NCI-H128 (cell line): ENCODE measurements around the gene CTAGE1.

Experiments used
- DNase-seq: peaks from one replicate; lab custom pipeline; 2025; ENCODE audit not compliant: unreplicated experiment; lab: John Stamatoyannopoulos, UW

CTAGE1 gene

DNA sequence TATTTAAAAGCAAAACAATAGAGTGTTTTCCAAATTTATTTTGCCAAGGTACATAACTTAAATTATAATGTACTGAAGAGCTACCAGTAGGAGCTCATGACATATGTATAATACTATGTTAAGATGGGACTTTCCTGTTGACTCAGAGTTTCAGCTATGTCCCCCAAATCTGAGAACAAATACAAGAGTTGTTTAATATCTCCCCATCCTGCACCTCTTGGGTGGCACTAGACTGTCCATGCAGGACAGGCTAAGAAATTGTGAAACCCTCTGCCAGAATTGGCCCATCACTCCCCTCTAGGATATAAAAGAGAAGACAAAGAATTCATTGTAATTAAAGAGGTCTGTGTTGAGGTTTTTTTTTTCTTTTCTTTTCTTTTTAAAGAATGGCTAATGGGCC, 21.7 kb upstream of the CTAGE1 start:
- no peak for DNase-seq

DNA sequence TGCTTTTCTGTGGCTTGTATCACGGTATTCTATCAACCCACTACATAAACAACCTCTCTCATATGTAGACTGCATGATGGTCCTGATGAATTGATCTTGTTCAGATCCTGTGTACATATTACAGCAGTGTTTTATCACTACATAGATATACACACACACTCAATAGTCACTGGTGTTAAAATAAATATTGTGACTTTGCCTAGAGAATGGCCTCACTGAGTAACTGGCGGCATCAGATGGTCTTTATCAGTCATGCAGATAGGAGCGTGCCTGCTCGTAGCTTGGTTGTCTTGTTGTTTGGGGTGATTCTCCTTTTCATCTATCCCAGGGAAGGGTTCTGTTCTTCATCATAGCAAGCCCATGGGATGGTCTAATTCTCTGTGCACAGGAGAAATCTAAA, 18.4 kb upstream of the CTAGE1 start:
- no peak for DNase-seq

DNA sequence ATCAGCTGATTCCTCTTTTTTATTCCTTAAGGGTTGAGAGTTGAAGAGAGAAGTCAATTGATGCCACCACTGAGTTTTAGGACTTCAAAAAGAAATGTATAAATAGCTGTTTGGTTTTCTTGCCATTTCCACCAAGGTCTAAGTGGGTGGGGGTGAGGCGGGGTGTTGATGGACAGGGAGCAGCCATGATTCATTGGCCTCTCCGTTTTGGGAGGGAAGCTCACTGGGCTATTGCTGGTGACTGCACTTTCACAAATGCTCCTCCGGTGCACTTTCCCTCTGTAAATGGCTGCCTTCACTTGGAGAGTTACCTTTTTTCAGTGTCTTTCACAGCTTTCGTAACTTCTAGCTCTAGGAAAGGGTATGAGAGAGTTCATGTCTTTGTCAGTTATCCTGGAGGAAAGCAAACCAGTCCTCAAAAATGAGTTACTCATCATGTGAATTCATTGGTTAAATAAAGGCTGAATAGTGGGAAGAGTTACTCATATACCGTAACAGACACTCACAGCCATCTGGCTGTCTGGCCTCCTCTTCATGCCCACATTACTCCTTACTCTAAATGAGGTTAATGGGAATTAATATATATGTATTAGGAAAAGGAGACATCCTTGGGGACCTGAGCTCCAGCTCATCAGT, 17.4 kb upstream of the CTAGE1 start:
- no peak for DNase-seq

DNA sequence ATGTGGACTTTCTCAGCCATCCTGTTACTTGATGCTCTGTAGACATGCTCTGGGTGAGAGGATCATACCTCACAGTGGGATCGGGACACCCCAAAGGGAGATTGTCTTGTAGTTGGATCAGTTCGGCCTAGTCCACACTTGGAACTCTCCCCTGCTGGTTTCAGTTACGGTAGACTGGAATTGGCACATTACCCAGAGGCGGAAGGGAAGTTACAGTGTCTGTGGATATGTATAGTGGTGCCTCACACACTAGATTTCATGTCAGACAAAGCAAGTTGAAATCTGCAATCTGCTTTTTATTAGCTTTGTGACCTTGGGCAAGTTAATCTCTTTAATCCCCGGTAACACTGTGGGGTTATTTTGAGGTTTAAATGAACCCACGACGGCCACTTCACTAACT, 16.2 kb upstream of the CTAGE1 start:
- DNase-seq, result no peak

DNA sequence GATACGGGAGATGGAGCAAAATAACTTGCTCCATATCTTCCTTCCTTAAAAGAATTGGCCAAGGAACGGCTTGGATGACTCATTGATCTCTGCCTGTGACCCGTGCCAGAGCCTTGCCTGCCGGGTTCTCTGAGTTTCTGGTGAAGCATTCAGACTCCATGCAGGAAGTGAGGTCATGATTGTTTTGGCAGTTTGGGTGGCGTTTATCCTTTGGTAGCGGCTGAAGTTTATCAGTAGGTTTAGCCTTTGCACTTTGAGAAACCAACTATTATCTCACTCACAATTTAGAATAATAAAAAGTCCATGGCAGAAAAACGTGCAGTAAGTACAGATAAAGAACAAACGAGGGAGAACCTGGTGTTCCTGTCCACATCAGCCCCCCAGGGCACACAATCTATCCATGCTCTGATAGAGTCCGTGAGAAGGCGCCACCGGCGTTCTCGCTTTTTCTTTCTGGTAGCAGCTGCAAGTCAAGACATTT, 15.0 kb upstream of the CTAGE1 start:
- DNase-seq, result no peak

DNA sequence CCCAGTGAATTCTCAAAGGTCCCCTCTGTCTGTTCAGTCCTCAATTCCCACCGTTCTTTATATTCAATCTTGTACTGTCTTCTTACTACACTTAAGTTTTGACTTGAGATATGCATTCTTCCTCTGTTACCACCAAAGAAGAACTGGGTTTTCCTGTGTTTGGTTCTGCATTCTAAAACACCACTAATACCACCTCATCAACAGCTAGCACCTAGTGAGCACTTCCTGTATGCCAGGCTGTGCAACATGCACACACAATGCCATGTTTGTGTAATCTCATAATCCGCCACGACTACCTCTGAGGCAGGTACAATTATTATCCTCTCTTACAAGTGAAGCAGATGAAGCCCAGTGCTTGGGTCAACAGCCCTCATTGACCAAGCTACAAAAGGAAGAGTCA, 11.8 kb upstream of the CTAGE1 start:
- no peak for DNase-seq

DNA sequence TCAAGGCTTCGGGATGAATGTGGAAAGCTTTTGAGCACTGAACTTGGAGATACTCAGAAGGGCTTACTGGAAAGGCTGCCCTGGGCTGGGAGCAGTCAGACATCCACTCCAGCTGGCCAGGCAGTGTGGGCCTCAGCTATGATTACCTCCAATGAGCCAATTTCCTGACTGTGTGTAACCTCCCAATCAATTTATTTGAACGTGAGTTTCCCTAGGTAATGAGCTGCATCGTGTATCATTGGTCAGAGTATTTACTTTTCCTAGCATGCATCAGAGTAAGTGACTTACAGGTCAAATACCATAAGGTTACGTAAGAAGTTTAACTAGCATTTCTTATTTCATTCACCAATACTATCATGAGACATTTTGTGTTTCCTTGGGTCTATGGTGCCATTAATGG, 11.0 kb upstream of the CTAGE1 start:
- no peak for DNase-seq

DNA sequence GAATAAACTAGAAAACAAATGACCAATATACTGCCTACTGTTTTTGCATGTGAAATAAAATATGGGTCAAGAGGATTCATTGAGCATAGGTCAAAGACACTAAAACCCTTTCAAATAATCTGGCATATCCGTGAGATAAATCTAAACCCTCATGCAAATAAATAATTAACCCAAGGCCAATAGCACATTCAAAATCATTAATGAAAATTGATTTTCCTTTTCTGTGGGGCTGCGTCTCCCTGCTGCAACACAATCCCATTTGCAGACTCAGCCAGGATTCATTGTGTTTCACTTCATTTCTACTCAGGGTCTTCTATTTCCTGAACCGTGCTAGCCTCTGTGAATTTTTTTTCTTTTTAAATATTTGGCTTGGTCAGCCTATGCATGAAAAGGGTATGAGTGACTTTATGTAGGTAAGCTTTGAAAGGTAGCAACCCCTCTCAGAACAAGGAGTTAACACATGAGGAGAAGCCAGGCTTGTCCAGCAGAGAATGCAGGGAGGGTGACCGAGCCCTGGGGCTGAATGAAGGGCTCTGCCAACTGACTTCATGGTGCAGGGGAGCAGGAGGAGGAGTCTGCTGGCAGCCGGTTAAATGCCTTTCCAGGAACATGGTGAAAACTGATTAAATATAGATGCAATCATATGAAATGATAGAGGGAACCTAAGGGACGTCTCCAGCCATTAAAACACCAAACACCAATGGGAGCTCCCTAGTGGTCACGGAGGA, 10.3 kb upstream of the CTAGE1 start:
- no peak for DNase-seq

DNA sequence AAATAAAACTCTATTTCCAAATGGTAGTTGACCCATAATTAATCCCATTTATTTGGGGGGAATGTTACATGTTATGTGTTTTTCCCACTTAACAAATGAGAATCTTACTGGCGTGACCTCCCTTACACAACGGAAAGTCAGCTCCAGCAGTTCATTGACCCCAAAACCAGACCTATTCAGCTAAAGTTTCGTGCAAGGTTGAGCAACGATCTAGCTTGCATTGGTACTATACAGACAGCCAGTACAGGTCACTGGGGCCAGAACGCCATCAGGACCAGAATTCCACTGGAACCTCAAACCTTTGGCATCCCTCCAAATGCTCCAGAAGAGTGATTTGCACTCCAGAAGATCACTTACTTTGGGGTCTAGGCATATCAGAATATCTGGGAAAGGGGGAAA, 6.8 kb upstream of the CTAGE1 start:
- no peak for DNase-seq

DNA sequence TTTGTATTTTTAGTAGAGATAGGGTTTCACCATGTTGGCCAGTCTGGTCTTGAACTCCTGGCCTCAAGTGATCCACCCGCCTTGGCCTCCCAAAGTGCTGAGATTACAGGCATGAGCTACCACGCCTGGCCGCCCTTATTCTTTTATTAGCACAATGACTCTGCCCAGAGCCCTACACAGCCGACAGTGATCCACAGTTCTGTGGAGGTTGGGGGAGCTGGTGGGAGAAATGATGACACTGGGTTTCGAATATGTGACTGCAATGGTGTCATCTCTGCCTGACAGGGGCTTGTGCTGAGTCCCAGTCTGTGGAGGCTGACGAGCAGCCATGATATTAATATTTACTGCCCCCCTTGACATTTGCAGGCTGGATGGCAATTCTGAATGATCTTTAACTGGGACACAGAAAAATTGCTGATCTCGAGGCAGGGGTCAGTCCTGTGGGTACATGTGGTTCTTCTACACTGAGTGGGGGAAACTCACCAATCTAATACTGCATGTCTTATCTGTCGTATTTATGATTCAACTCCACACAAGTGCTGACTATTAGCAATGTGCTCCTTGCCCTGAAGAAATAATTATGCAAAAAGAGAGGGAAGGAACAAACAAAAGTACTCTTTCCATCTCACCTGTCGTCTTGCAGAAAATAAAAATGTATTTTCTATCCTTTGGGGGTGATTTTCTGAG, 6.3 kb upstream of the CTAGE1 start:
- no peak for DNase-seq

DNA sequence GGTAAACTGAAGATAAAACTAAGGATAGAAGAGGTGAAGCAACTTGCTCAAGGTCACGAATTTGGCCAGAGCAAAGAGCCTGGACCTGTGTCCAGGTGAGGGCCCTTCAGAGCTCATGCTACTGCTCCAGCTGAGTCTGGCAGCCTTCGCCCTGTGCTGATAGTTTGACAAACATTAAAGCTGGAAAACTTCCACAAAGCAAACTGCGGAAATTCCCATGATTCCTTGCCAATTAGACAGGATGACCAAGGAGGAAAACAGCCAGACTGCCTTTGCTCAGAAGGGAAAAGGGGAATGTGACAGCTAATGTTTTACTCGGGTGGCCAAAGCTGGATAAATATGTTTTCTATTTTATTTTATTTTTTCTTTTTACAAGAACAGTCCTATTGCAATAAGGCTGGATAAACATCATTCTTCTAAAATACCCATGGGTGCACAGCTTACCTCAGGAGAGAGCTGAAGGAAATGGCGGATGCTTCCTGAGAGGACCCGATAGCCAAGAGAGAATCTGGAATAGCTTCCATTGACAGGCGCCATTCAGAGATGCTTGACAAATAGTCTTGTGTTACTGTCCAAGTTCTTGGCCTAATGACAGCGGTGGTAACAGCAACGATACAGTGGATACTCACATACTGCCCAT, 5.3 kb upstream of the CTAGE1 start:
- no peak for DNase-seq

DNA sequence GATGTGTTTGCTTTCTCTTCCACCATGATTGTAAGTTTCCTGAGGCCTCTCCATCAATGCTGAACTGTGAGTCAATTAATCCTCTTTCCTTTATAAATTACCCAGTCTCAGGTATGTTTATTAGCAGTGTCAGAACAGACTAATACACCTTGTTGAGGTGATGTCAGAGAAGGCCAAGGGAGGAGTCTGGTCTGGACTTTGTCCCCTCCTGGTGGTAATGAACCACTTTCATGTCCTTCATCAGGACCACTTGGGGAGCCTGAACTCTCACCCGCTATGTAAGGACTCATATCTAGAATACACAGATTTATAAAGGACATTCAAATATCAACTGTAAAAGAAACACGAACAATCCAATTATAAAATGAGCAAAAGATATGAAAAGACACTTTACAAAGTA, 2.9 kb upstream of the CTAGE1 start:
- no peak for DNase-seq

DNA sequence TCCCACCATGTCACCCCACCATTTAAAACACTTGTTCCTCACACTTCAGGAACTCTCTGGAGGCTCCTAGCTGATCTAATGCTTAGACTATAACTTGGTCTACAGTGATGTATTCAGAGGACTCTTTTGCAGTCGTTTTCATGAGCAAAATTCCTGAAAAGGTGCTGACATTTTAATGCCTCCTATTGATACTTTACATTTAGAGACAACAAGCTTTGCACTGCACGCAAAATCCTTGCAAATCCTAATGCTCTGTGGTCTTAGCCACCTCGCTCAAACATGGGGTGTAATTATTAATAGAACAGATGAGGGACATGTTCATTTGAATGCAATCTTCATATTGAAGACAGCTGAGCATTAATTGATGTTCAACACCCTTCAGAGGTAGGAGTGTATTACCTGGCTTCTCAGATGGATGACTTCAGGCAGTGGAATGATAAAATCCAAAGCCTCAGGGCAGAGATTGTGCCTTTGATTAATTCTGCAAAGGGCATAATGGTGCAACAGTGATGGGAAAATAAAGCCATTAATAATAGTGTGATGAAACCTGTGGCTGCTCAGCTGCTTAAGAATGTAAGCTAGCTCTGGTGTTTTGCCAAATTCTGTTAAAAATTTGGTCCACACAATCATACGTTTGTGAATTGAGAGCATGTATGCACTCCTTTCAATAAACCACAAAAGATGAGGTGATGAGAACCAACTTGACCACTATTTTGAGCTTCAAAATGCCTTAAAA, 5.4 kb downstream of the CTAGE1 start:
- no peak for DNase-seq

DNA sequence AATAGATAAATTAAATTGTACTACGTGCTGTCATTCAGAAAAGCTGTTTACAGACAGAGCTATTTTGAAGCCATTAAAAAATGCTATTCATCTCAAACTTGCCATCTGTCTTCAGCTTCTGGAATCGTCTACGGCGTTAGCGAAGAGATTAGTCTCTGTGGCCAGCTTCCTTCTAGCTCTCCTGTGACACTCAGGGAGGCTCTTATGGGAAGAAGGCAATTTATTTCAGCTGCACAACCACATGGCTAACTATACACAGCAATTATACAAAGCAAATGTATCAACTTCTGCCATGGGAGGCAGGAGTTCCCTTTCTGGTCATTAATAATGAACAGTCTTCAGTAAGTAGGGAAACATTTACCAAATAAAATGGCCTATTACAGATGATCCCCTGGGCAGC, 6.3 kb downstream of the CTAGE1 start:
- DNase-seq, result no peak

DNA sequence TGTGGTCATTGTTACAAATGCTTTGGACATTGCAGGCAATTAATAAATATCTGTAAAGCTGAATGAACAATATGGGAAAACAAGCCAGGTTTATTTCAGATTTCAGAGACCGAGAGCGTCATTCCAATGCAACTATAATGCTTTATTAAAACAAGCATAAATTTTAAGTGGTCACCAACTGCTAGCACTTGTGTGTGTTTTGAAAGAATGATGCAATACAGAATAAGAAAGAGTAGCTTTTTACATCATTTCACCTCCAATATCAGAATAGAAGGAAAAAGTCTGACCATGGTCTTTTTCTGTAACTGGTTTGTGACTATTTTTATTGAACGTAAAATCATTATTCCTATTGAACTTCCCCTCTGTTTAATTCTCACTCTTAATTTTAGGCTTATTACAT, 7.6 kb downstream of the CTAGE1 start:
- no peak for DNase-seq

DNA sequence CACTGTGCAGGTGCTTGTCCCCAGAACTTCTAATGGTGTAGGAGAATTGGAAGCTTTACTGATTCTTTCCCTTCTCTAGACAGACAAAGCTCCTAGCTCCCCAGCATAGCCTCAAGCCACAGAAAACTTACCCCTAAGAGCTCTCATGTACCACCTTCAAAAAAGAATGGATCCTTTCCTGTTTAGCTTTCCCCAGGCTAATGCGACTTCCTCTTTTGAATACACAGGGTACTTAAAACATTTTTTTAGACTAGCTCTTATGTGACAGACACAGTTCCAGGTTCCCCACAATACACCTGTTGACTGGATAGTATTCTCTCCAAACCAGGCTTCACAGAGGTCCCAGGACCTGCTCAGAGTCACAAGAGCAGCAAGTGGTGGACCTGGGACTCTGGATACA, 8.3 kb downstream of the CTAGE1 start:
- no peak for DNase-seq

DNA sequence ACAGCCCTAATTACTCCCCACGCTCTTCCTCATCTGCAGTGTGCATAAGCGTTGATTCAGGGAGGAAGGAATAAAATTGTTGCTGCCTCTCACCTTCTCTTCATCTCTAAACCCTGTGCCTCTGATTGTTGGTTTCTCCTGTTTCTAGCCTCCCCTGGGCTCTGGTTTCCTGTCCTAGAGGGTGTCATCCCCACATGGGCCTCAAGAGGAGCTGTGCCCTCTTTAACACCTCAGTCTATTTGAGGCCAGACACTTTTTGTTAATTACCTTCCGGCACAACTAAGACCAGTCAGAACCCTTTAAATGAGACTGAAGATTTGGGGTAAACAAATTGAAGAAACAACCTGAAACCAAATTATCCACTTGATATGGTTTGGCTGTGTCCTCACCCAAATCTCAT, 9.7 kb downstream of the CTAGE1 start:
- DNase-seq, result no peak

DNA sequence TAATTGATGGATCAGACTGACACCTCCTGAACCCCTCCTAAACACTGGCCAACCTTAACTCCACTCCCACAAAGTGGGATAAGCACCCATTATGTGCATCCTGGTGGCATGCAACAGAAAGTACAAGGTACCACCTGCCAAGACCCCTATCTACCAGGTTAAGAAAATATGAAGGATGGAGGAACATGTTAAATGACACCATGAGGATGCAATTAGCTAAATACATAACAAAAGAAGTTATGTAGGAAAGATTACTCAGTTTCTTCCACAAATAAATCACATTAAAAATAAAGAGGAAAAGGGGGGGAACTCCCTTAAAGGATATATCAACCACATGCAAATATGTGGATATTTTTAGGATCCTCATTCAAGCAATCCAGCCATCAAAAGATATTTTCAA, 12.6 kb downstream of the CTAGE1 start:
- no peak for DNase-seq

DNA sequence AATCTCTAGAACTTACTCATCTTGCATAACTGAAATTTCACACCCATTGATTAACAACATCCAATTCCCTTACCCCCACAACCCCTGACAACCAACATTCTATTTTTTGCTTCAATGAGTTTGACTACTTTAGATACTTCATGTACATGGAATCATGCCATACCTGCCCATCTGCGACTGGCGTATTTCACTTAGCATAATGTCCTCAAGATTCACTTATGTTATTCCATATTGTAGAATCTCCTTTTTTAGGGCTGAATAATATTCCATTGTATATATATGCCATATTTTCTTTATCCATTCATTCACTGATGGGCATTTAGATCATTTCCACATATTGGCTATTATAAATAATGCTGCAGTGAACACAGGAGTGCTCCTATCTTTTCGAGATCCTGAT, 13.8 kb downstream of the CTAGE1 start:
- no peak for DNase-seq

DNA sequence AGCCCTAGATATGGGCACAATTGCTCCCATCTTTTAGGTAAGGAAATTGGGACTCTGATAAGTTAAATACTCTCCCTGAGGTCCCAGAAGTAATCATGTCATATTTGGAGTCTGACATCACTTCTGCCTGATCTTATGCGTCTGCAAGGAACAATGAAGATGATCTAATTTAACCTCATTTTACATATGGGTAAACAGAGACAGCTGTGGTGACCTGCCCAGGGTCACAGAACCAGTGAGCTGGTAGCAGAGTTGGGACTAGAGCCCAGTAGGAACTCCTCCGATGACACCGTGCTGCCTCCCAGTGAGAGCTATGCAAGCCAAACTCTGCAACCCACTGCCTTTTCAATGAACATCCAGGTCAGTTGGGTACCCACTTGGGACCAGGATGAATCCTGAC, 17.8 kb downstream of the CTAGE1 start:
- no peak for DNase-seq

DNA sequence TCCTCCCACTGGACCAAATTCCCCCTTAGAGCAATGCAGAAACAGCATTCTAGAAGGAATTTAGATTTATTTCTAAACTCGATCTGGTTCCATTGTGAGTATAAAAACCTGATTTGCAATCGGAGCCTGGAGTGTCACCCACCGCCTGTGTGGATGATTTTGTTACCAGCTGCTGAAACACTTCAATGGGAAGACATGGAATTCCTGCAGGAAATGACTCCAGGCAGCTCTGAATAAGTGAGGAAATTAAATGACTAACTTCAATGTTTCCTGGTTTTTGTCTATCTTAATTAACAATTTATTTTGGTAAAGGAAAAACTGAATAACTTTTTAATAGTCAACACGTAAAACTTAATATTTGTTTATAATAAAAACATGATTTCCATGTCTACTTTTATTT, 19.3 kb downstream of the CTAGE1 start:
- no peak for DNase-seq
